SU-DHL-6 (cell line): Measurements from ENCODE around the gene BMP7.

Source experiments
- H2AFZ ChIP-seq: fragments of 200-600 bp; sonication (generic); 2 replicates; pipeline ENCODE4 v1.6.1; 2014; ENCODE audit warnings: low read depth, mild to moderate bottlenecking, moderate library complexity, mixed read lengths, antibody characterized with exemption, low read length; ENCODE audit not compliant: severe bottlenecking
- H3F3A ChIP-seq: fragments of 200-600 bp; shearing (Covaris generic); 2 replicates; pipeline ENCODE4 v1.6.0; 2016; ENCODE audit warnings: antibody characterized with exemption, mild to moderate bottlenecking; ENCODE audit not compliant: insufficient read depth
- H3K27ac ChIP-seq: fragments of 200-600 bp; sonication (generic); 2 replicates; pipeline ENCODE4 v1.5.1; 2016; ENCODE audit warnings: low read depth, mild to moderate bottlenecking, low read length, moderate library complexity, mixed read lengths
- H3K27me3 ChIP-seq: fragments of 200-600 bp; sonication (generic), shearing (Covaris generic); 2 replicates; pipeline ENCODE4 v1.6.0; 2014; ENCODE audit warnings: mild to moderate bottlenecking, low read length
- H3K36me3 ChIP-seq: fragments of 200-600 bp; sonication (generic); 2 replicates; pipeline ENCODE4 v1.6.1; 2014; ENCODE audit warnings: mild to moderate bottlenecking, low read length, mixed read lengths
- H3K4me2 ChIP-seq: fragments of 300-600, 200-600 bp; shearing (Covaris generic), sonication (generic); 2 replicates; pipeline ENCODE4 v1.6.0; 2014; ENCODE audit warnings: low read length, low read depth, mild to moderate bottlenecking; ENCODE audit not compliant: poor library complexity, severe bottlenecking
- H3K4me3 ChIP-seq: fragments of 200-600 bp; sonication (generic); 2 replicates; pipeline ENCODE4 v1.5.1; 2014; ENCODE audit warnings: antibody characterized with exemption, low read length, mild to moderate bottlenecking, mixed read lengths; ENCODE audit not compliant: insufficient read depth, poor library complexity, severe bottlenecking
- H3K79me2 ChIP-seq: fragments of 200-600 bp; sonication (generic); 2 replicates; pipeline ENCODE4 v1.6.1; 2014; ENCODE audit warnings: mild to moderate bottlenecking, low read length, moderate library complexity; ENCODE audit not compliant: insufficient read depth
- H3K9ac ChIP-seq: fragments of 200-600 bp; sonication (generic); 2 replicates; pipeline ENCODE4 v1.7.0; 2014; ENCODE audit warnings: mild to moderate bottlenecking, low read length
- H3K9me2 ChIP-seq: fragments of 200-600 bp; sonication (generic); replicated peaks from 2 replicates; pipeline ENCODE4 v1.6.1; 2014; ENCODE audit warnings: low read length; ENCODE audit not compliant: insufficient read depth
- H3K9me3 ChIP-seq: fragments of 200-600 bp; sonication (generic); 2 replicates; pipeline ENCODE4 v1.6.1; 2014; ENCODE audit warnings: low read length, mixed read lengths; ENCODE audit not compliant: insufficient read depth
- H4K20me1 ChIP-seq: fragments of 200-600 bp; sonication (generic); 2 replicates; pipeline ENCODE4 v1.6.1; 2014; ENCODE audit warnings: low read depth, mild to moderate bottlenecking, antibody characterized with exemption, low read length, moderate library complexity, mixed read lengths
- EZH2phosphoT487 ChIP-seq: fragments of 200-600 bp; sonication (generic), shearing (Covaris generic); conservative IDR thresholded peaks from 2 replicates; pipeline ENCODE4 v1.6.1; 2018; ENCODE audit warnings: mild to moderate bottlenecking, antibody characterized with exemption, low read length, moderate library complexity, mixed read lengths
- TF ChIP-seq, protein P1 (sequence below): fragments of 200-600 bp; sonication (generic); IDR thresholded peaks from one replicate; pipeline ENCODE4 v1.5.1; 2017; ENCODE audit warnings: antibody characterized with exemption, mild to moderate bottlenecking, low read length, moderate library complexity; ENCODE audit not compliant: insufficient read depth, poor library complexity, severe bottlenecking

BMP7 gene

GRCh38 chr20:57186192-57186591, 80.2 kb downstream of the BMP7 start:
- H3K79me2 ChIP-seq = no peaks in the 10 kb centered on the region; the same call in none of the 2 replicates
- no peaks in the 10 kb centered on the region for H3K27me3 ChIP-seq
- H3K27ac ChIP-seq = no peak overlapping the region
- H3K36me3 ChIP-seq = no peaks in the 10 kb centered on the region
- no peaks in the 10 kb centered on the region for H3K9me2 ChIP-seq
- no peaks in the 10 kb centered on the region for H3K9me3 ChIP-seq
- no peaks in the 10 kb centered on the region for H4K20me1 ChIP-seq
- H2AFZ ChIP-seq = no peak overlapping the region
- no peak overlapping the region for H3K4me2 ChIP-seq
- no peak overlapping the region for H3K4me3 ChIP-seq
- H3K9ac ChIP-seq = no peak overlapping the region
- H3F3A ChIP-seq = no peaks in the 10 kb centered on the region
- TF ChIP-seq, protein P1, sequence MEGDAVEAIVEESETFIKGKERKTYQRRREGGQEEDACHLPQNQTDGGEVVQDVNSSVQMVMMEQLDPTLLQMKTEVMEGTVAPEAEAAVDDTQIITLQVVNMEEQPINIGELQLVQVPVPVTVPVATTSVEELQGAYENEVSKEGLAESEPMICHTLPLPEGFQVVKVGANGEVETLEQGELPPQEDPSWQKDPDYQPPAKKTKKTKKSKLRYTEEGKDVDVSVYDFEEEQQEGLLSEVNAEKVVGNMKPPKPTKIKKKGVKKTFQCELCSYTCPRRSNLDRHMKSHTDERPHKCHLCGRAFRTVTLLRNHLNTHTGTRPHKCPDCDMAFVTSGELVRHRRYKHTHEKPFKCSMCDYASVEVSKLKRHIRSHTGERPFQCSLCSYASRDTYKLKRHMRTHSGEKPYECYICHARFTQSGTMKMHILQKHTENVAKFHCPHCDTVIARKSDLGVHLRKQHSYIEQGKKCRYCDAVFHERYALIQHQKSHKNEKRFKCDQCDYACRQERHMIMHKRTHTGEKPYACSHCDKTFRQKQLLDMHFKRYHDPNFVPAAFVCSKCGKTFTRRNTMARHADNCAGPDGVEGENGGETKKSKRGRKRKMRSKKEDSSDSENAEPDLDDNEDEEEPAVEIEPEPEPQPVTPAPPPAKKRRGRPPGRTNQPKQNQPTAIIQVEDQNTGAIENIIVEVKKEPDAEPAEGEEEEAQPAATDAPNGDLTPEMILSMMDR = no peak
- no peak for TF ChIP-seq EZH2phosphoT487

- no peak overlapping the region for H3K4me3 ChIP-seq
- H3K36me3 ChIP-seq = 0 out of 2 replicates have a peak, but pooled peaks cover 4% of the 10 kb centered on the region
- no peaks in the 10 kb centered on the region for H4K20me1 ChIP-seq
- H3K4me2 ChIP-seq = no peak overlapping the region
- H3K9me3 ChIP-seq = no peaks in the 10 kb centered on the region
- no peaks in the 10 kb centered on the region; the same call in none of the 2 replicates for H3K79me2 ChIP-seq
- H3F3A ChIP-seq = no peaks in the 10 kb centered on the region
- no peaks in the 10 kb centered on the region for H3K9me2 ChIP-seq
- no peak for TF ChIP-seq EZH2phosphoT487
- TF ChIP-seq, protein P1 = no peak
- H2AFZ ChIP-seq = no peak overlapping the region
- H3K9ac ChIP-seq = no peak overlapping the region
- no peaks in the 10 kb centered on the region for H3K27me3 ChIP-seq
- no peak overlapping the region for H3K27ac ChIP-seq
Measured at GRCh38 chr20:57185188-57185743, 81.2 kb downstream of the BMP7 start.

DNA sequence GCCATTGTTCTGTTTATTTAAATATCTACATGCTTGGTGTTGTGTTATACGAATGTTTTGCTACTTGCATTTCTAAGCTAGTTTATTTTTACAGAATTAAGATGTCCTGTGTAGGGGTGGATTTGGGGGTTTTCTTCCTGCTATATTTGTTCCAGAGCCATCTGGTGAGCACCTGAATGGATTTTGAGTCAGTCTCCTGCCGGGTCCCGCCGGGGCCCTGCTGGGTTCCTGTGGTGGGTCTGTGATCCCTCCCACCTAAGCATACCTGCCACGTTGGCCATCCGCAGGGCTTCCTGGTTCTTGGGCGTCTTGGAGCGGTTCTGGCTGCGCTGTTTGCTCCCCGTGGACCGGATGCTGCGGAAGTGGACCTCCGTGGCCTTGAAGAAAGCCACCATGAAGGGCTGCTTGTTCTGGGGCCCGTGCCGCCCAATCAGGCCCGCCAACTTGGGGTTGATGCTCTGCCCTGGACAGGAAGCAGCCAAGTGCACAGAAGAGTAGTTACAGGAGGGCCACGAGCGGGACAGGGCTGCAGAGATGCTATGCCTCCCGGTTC, 82.9 kb downstream of the BMP7 start:
- Histone ChIP-seq H3K4me2 (no peak overlapping the region), H3K4me3 (no peak overlapping the region), H3K27ac (no peak overlapping the region), H2AFZ (no peak overlapping the region), H3F3A (no peaks in the 10 kb centered on the region), H3K36me3 (0 out of 2 replicates have a peak, but pooled peaks cover 4% of the 10 kb centered on the region), H3K9me3 (no peaks in the 10 kb centered on the region), H3K79me2 (no peaks in the 10 kb centered on the region; the same call in none of the 2 replicates), H3K9me2 (no peaks in the 10 kb centered on the region), H3K27me3 (no peaks in the 10 kb centered on the region), H4K20me1 (no peaks in the 10 kb centered on the region), H3K9ac (no peak overlapping the region)
- TF ChIP-seq, protein P1 = no peak
- TF ChIP-seq EZH2phosphoT487 = no peak
